Central memory CD8-positive, alpha-beta T cell (primary cell): ENCODE measurements around the gene RUNX3.

Experiments
- ATAC-seq: fragments of 150-1000 bp; cut with Tn5 transposase; replicated peaks from 2 replicates; pipeline ENCODE4 v1.10.0; 2022; ENCODE audit warnings: mild to moderate bottlenecking, moderate FRiP score, moderate number of reproducible peaks; ENCODE audit not compliant: poor library complexity, severe bottlenecking; ENCODE audit errors: extremely low read depth
- DNase-seq, 2 donors: peaks; one replicate each; pipeline ENCODE4 v3.0.0; 2021; ENCODE audit warnings: low spot score in 2 of 2
- H3K27ac Mint-ChIP-seq: one replicate; pipeline ENCODE4 v1.8.0; 2022; ENCODE audit warnings: low read depth, mild to moderate bottlenecking, moderate library complexity, mixed read lengths
- H3K27me3 Mint-ChIP-seq: one replicate; pipeline ENCODE4 v1.8.0; 2022; ENCODE audit warnings: mixed read lengths
- H3K36me3 Mint-ChIP-seq: one replicate; pipeline ENCODE4 v1.8.0; 2022; ENCODE audit warnings: mild to moderate bottlenecking, moderate library complexity, mixed read lengths; ENCODE audit not compliant: insufficient read depth
- H3K4me1 Mint-ChIP-seq: one replicate; pipeline ENCODE4 v1.8.0; 2022; ENCODE audit warnings: mixed read lengths
- H3K4me3 Mint-ChIP-seq: one replicate; pipeline ENCODE4 v1.8.0; 2022; ENCODE audit warnings: mild to moderate bottlenecking, moderate library complexity, mixed read lengths
- H3K9me3 Mint-ChIP-seq: one replicate; pipeline ENCODE4 v1.8.0; 2022; ENCODE audit warnings: mixed read lengths

Gene RUNX3

GRCh38 chr1:24936684-24937083 is 6.6 kb upstream of the RUNX3 start:
- H3K27me3 Mint-ChIP-seq, result no peaks in the 10 kb centered on the region
- H3K9me3 Mint-ChIP-seq, result no peaks in the 10 kb centered on the region
- ATAC-seq (no peak), DNase-seq (no peak)
- H3K4me3 Mint-ChIP-seq, result no peak overlapping the region
- peaks cover 18% of the 10 kb centered on the region for H3K36me3 Mint-ChIP-seq
- no peak overlapping the region for H3K27ac Mint-ChIP-seq
- peaks cover 41% of the 10 kb centered on the region for H3K4me1 Mint-ChIP-seq

DNA sequence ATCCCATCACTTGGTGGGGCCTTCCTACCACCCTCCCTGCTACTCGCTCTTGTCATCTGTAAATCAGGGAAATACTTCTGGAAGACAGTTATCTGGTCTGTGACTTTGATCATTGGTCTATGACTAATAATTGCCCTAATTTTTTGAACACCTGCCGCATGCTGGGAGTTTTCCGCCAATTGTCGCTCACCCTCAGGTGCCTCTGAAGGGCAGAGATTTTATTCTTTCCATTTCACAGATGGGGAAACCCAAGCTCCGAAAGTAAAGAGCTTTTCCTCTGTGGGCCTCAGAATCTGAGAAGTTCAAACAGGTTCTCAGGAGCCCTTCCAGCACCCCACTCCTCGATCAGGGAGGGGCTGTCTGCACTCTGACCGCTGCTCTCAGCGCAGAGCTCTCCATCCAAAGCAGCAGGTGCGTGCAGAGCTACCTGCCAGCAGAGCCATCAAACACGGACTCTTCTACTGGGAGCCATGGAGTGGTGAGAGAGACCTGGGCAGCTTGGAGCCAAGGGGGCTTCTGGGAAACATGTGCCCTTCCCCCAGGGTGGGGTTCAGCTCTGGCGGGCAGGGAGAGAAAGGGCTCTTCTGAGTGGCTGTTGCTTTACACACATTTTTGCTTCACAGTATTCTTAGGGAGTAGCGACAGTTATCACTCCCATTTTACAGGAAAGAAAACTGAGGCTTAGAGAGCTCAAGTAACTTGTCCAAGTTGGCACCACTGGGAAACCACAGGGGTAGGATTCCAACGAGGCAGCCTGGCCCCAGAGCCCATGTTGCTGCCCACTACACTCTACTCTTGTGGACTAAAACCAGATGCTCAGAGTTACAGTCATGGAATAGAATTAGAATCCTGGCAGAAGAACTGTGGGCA is 5.8 kb upstream of the RUNX3 start:
- Mint-ChIP-seq H3K27me3 (no peaks in the 10 kb centered on the region), H3K9me3 (no peaks in the 10 kb centered on the region), H3K4me3 (no peak overlapping the region), H3K4me1 (peaks cover 41% of the 10 kb centered on the region), H3K36me3 (peaks cover 21% of the 10 kb centered on the region), H3K27ac (no peak overlapping the region)
- no peak for ATAC-seq
- DNase-seq, result no peak

DNA sequence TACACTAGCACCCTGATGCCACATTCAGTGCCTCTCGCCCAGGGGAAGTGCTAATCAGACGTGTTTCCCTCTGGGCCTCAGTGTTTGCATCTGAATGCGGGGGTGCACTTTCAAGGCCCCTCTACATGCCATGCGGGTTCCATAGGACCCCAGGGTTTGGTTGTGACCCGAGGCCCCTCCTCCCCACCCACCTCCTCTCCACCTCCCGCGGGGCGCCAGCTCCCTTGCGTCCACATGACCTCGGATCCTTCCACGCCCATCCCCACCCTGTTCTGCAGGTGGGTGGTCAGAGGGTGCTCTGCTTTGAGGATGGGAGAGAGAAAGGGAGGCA is 5.1 kb upstream of the RUNX3 start:
- Mint-ChIP-seq H3K4me1 (peaks cover 37% of the 10 kb centered on the region), H3K27ac (no peak overlapping the region), H3K36me3 (peaks cover 28% of the 10 kb centered on the region), H3K4me3 (no peak overlapping the region), H3K27me3 (no peaks in the 10 kb centered on the region), H3K9me3 (no peaks in the 10 kb centered on the region)
- ATAC-seq (no peak), DNase-seq (no peak)

GRCh38 chr1:24934310-24935195 is 4.5 kb upstream of the RUNX3 start:
- Mint-ChIP-seq H3K9me3 (no peaks in the 10 kb centered on the region), H3K4me3 (no peak overlapping the region), H3K36me3 (peaks cover 32% of the 10 kb centered on the region), H3K27me3 (no peaks in the 10 kb centered on the region), H3K4me1 (peaks cover 32% of the 10 kb centered on the region), H3K27ac (peak overlapping the region; percentile 59)
- ATAC-seq, result no peak
- DNase-seq, result no peak

- Mint-ChIP-seq H3K4me3 (peak overlapping the region; percentile 46), H3K36me3 (peaks cover 38% of the 10 kb centered on the region)
- ATAC-seq, result no peak
Measured at GRCh38 chr1:24933468-24933867, 3.4 kb upstream of the RUNX3 start.

DNA sequence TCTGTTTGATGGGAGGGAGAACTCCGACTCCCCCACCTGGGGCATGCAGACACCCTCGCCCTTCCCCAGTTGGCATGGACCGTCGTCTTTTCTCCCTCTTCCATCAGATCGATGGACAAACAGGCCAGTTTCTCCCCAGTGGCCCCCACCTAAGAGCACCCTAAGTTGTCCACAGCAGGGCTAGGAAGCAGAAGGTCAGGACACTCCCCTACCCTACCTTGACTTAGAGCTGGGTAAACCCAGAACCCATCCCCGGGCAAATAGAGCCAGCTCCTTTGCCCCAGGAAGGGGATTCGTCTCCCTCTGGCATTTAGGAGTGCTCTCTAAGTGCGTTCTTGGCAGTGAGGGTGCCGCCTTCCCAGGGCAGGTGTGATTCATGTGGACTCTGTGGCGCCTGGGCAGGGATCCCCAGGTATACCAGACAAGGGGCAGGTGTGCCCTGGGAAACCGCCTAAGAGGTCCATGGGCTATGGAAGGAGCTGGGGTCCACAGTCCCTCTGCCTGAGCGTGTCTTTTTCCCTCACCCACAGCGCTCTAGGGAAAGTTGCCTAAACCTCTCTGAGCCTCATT is 2.7 kb upstream of the RUNX3 start:
- Mint-ChIP-seq H3K4me1 (peaks cover 29% of the 10 kb centered on the region), H3K27ac (peak overlapping the region; percentile 59), H3K27me3 (no peaks in the 10 kb centered on the region), H3K36me3 (peaks cover 45% of the 10 kb centered on the region), H3K4me3 (peak overlapping the region; percentile 46), H3K9me3 (no peaks in the 10 kb centered on the region)
- ATAC-seq, result no peak
- DNase-seq, result no peak

More at GRCh38 chr1:24933468-24933867, 3.4 kb upstream of the RUNX3 start:
- H3K9me3 Mint-ChIP-seq, result no peaks in the 10 kb centered on the region
- DNase-seq, result no peak
- no peaks in the 10 kb centered on the region for H3K27me3 Mint-ChIP-seq
- H3K4me1 Mint-ChIP-seq, result peaks cover 32% of the 10 kb centered on the region
- peak overlapping the region; percentile 59 for H3K27ac Mint-ChIP-seq

DNA sequence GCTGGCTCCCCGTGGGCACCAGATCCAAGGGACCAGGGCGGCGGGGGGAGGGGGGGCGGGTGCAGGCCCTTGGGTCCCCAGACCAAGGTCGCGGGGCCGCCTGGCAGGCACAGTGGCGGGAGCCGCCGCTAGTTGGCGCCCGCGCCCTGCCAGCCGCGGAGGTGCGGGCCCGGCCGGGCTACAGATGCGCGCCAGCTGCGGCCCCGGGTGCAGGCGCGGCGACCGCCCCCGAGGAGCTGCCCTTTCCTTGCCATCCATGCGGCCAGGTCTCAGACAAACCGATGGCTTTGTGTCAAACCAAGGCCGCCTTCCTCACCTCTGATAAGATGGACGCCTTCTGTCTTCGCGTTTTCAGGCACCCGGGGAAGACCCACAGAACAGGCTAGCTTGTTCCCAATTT is 2.2 kb upstream of the RUNX3 start:
- H3K9me3 Mint-ChIP-seq, result no peaks in the 10 kb centered on the region
- peaks cover 49% of the 10 kb centered on the region for H3K36me3 Mint-ChIP-seq
- H3K27me3 Mint-ChIP-seq, result no peaks in the 10 kb centered on the region
- peak overlapping the region; percentile 46 for H3K4me3 Mint-ChIP-seq
- ATAC-seq, result no peak
- H3K27ac Mint-ChIP-seq, result peak overlapping the region; percentile 59
- no peak for DNase-seq
- H3K4me1 Mint-ChIP-seq, result peaks cover 31% of the 10 kb centered on the region

GRCh38 chr1:24931468-24932231 is 1.6 kb upstream of the RUNX3 start:
- Mint-ChIP-seq H3K27me3 (no peaks in the 10 kb centered on the region), H3K4me1 (peaks cover 31% of the 10 kb centered on the region), H3K4me3 (peak overlapping the region; percentile 96), H3K9me3 (no peaks in the 10 kb centered on the region), H3K36me3 (peaks cover 54% of the 10 kb centered on the region), H3K27ac (peak overlapping the region; percentile 46)
- ATAC-seq (no peak), DNase-seq (no peak)

- H3K9me3 Mint-ChIP-seq, result no peaks in the 10 kb centered on the region
- no peaks in the 10 kb centered on the region for H3K27me3 Mint-ChIP-seq
- H3K27ac Mint-ChIP-seq, result peak overlapping the region; percentile 46
- H3K36me3 Mint-ChIP-seq, result peaks cover 58% of the 10 kb centered on the region
- DNase-seq (no peak), ATAC-seq (no peak)
- H3K4me1 Mint-ChIP-seq, result peaks cover 35% of the 10 kb centered on the region
- H3K4me3 Mint-ChIP-seq, result peak overlapping the region; percentile 96
Measured at GRCh38 chr1:24931146-24931467, 1.0 kb upstream of the RUNX3 start.

DNA sequence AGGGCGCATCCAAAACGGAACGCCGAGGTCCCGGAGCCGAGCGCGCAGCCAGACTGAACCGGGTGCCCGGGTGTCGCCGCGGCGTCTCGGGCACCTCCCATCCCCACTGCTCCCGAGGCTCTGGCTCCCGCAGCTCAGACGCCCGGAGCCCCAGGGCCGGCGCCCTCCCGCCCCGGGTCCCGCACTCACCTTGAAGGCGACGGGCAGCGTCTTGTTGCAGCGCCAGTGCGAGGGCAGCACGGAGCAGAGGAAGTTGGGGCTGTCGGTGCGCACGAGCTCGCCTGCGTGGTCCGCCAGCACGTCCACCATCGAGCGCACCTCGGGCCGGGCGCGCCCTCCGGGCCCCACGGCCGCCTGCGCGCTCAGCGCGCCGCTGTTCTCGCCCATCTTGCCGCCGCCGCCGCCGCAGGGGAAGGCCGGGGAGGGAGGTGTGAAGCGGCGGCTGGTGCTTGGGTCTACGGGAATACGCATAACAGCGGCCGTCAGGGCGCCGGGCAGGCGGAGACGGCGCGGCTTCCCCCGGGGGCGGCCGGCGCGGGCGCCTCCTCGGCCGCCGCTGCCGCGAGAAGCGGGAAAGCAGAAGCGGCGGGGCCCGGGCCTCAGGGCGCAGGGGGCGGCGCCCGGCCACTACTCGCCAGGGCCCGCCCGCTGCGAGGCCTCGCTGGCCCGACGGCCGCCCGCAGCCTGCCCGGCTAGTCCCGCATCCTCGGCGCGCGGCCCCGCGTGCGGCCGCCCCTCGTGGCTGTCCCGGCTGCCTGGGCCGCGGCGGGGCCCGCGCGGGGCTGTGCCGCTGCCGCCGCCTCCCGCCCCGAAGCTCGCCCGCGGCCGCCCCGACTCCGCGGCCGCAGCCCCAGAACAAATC is 447 bp downstream of the RUNX3 start:
- no peaks in the 10 kb centered on the region for H3K27me3 Mint-ChIP-seq
- ATAC-seq, result peak; percentile 8
- peaks cover 69% of the 10 kb centered on the region for H3K36me3 Mint-ChIP-seq
- peak overlapping the region; percentile 100 for H3K27ac Mint-ChIP-seq
- peak; percentile 51 to 55 for DNase-seq
- H3K4me1 Mint-ChIP-seq, result peaks cover 48% of the 10 kb centered on the region
- H3K9me3 Mint-ChIP-seq, result no peaks in the 10 kb centered on the region
- H3K4me3 Mint-ChIP-seq, result peak overlapping the region; percentile 96

GRCh38 chr1:24928689-24929397 is 1.2 kb downstream of the RUNX3 start:
- Mint-ChIP-seq H3K9me3 (no peaks in the 10 kb centered on the region), H3K36me3 (peaks cover 76% of the 10 kb centered on the region), H3K27me3 (no peaks in the 10 kb centered on the region), H3K27ac (peak overlapping the region; percentile 100), H3K4me1 (peaks cover 43% of the 10 kb centered on the region), H3K4me3 (peak overlapping the region; percentile 96)
- ATAC-seq (peak; percentile 23), DNase-seq (peak; percentile 60 to 79)
